Memory B cell (primary cell): ENCODE results near the gene REPS1.
A peak's percentile ranks its signal among the peaks of the same experiment; 100 is the strongest.

ENCODE experiments used
- ATAC-seq: fragments of 150-1000 bp; cut with Tn5 transposase; 2 replicates; pipeline ENCODE4 v1.10.0; 2021; ENCODE audit warnings: low read depth, mild to moderate bottlenecking, moderate library complexity
- DNase-seq, 2 donors: peaks; one replicate each; pipeline ENCODE4 v3.0.0; 2022; ENCODE audit warnings: low spot score in 2 of 2
- H3K27ac Mint-ChIP-seq: one replicate; pipeline ENCODE4 v1.8.0; 2022; ENCODE audit warnings: mild to moderate bottlenecking, moderate library complexity, mixed read lengths
- H3K27me3 Mint-ChIP-seq: one replicate; pipeline ENCODE4 v1.8.0; 2022; ENCODE audit warnings: mixed read lengths
- H3K36me3 Mint-ChIP-seq: one replicate; pipeline ENCODE4 v1.8.0; 2022; ENCODE audit warnings: mild to moderate bottlenecking, mixed read lengths
- H3K4me1 Mint-ChIP-seq: one replicate; pipeline ENCODE4 v1.8.0; 2022; ENCODE audit warnings: mixed read lengths
- H3K4me3 Mint-ChIP-seq: one replicate; pipeline ENCODE4 v1.8.0; 2022; ENCODE audit warnings: mild to moderate bottlenecking, moderate library complexity, mixed read lengths
- H3K9me3 Mint-ChIP-seq: one replicate; pipeline ENCODE4 v1.8.0; 2022; ENCODE audit warnings: mixed read lengths

Gene REPS1

DNA sequence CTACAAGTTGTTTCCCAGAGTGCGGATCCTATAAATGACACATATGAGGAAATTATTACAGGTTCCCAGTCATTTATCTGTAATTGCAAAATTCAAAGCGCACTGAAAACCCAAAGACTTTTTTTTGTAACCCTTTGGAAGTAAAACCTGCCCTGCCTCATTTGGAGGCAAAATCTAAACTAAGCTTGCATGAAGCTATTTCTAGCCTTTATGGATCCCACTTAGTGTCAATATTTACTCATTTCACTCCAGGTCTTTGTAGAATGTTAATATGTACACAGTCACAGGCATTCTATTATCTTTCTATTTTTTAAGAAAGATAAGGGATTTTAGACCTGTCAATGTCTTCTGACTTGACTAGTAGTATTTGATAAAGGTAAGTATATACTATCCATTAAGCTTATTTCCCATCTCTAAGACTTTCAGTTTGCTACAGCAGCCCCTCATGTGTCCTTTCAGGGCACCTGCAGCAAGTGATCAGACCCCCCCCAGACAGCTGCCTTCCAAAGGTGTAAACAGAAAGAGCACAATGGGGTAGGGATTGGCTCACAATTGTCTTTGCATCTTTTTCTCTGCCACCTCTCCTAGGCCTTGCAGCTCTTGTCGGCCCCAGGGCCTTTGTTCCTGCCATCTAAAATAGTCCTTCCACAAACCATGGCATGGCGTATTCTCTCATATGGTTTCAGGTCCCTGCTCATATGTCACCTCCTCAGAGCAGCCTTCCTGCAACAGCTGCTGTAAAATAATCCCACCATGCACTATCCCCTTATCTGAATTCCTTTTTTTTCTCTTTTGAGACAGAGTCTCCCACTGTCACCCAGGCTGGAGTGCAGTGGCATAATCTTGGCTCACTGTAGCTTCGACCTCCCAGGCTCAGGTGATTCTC is 1.3 kb upstream of the REPS1 start:
- Mint-ChIP-seq H3K27me3 (no peaks in the 10 kb centered on the region), H3K36me3 (no peaks in the 10 kb centered on the region), H3K4me1 (peaks cover 11% of the 10 kb centered on the region), H3K4me3 (peak overlapping the region; percentile 41), H3K27ac (no peak overlapping the region), H3K9me3 (no peaks in the 10 kb centered on the region)
- ATAC-seq: no peak
- DNase-seq: no peak

DNA sequence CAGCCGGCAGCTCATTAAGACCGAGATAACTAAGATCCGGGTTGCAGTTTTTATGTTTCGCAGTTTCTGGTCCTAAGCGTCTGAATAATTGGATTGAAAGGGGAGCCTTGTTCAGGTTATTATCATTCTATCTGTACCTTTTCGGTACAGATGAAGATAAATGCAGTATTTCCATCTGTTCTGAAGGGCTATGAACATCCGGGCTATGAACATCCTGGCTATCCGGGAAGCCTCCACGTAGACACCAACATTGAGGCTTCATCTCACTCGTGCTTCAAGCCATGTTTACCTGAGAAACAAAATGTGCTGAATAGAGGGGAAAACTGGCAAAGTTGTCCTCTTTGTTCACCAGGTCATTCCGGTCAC is 399 bp upstream of the REPS1 start:
- DNase-seq (no peak), ATAC-seq (peak; percentile 4)
- Mint-ChIP-seq H3K36me3 (no peaks in the 10 kb centered on the region), H3K9me3 (no peaks in the 10 kb centered on the region), H3K27me3 (no peaks in the 10 kb centered on the region), H3K4me3 (peak overlapping the region; percentile 96), H3K27ac (peak overlapping the region; percentile 95), H3K4me1 (peaks cover 11% of the 10 kb centered on the region)

DNA sequence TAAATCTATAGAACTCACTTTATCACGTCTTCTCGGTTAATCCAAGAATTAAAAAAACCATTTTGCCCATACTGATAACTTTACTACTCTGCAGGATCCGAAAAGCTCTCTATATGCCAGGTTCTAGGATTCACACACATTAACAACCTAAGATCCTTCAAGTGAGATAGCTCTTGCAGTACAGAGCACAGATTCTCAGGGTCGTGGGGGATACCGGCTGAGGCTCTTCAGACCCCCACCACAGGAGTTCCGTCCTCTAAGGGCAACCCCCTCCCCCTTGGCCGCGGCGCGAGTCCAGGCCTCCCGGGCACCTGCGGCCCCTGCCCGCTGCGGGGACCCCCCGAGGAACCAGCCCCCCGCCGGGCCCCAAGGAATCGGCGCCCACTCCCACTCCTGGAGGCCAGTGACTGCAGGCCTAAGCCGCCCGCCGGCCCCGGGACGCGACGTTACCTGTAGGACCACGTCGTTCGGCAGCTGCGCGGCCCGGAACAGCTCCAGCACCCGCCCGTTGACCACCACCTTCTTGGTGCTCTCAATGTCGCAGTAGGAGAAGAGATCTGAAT is 892 bp downstream of the REPS1 start:
- H3K27ac Mint-ChIP-seq: peak overlapping the region; percentile 95
- peak overlapping the region; percentile 88 for H3K4me3 Mint-ChIP-seq
- DNase-seq (no peak), ATAC-seq (no peak)
- no peaks in the 10 kb centered on the region for H3K36me3 Mint-ChIP-seq
- no peaks in the 10 kb centered on the region for H3K9me3 Mint-ChIP-seq
- no peaks in the 10 kb centered on the region for H3K27me3 Mint-ChIP-seq
- peaks cover 11% of the 10 kb centered on the region for H3K4me1 Mint-ChIP-seq

DNA sequence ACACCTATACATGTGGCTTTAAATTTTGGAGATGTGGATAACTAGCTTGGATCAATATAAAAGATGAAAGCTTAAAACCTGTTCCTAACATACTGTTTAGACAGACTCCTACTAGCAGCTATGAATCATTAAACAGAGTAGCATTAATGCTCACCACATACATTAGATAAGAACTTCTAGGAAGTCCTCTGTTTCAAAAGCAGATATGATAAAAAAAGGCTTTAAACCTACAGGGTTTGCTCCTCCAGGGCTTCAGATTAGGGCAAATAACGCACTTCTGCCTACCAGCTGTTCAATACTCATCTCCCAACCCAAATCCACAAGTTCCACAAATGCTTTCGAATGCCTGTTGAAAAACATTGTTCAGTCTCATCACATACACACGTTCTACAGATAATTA is 1.5 kb downstream of the REPS1 start:
- DNase-seq (no peak), ATAC-seq (no peak)
- peak overlapping the region; percentile 88 for H3K4me3 Mint-ChIP-seq
- H3K27me3 Mint-ChIP-seq: no peaks in the 10 kb centered on the region
- no peaks in the 10 kb centered on the region for H3K9me3 Mint-ChIP-seq
- no peaks in the 10 kb centered on the region for H3K36me3 Mint-ChIP-seq
- peak overlapping the region; percentile 95 for H3K27ac Mint-ChIP-seq
- H3K4me1 Mint-ChIP-seq: peaks cover 13% of the 10 kb centered on the region

GRCh38 chr6:138981416-138981815 is 6.6 kb downstream of the REPS1 start:
- Mint-ChIP-seq H3K4me1 (peaks cover 25% of the 10 kb centered on the region), H3K4me3 (no peak overlapping the region), H3K27ac (no peak overlapping the region), H3K36me3 (no peaks in the 10 kb centered on the region), H3K9me3 (no peaks in the 10 kb centered on the region), H3K27me3 (no peaks in the 10 kb centered on the region)
- no peak for ATAC-seq
- DNase-seq: no peak

DNA sequence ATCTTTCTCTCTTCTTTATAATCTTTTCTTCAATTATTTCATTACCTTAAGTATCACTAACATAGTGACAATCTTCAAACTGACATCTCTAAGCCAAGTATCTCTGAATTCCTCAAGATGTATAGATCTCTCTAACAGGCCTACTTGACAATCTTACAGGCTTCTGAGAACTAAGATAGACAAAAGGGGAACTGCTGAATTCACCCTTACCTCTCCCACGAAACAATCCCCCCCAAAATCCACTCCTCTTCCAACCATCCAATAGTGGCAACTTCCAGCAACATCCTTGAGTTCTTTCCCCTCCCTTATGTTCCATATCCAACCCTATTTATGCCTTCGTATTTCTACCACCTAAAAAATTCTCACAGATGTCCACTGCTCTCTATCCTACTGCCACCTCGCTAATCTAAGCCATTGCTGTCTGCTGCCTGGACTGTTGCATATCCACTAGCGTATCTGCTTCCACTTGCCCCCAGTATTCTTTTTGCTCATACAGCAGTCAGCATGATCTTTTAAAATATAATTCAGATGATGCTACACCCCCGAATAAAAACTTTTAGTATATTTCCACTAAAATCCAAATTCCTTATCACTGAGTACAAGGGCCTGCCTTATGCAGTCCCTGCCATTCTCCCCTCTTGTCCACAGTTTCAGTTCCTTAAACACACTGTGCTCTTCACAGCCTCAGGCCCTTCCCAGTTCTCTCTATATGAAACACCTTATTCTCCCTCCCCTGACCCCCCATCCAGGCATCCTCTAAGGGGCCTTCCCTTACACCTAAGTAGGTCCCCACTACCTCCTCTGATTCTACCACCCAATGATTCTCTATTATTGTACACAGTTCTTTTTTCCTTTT is 8.0 kb downstream of the REPS1 start:
- Mint-ChIP-seq H3K27me3 (no peaks in the 10 kb centered on the region), H3K36me3 (no peaks in the 10 kb centered on the region), H3K4me1 (peaks cover 27% of the 10 kb centered on the region), H3K9me3 (no peaks in the 10 kb centered on the region), H3K4me3 (no peak overlapping the region), H3K27ac (no peak overlapping the region)
- ATAC-seq (peak; percentile 85), DNase-seq (no peak)

DNA sequence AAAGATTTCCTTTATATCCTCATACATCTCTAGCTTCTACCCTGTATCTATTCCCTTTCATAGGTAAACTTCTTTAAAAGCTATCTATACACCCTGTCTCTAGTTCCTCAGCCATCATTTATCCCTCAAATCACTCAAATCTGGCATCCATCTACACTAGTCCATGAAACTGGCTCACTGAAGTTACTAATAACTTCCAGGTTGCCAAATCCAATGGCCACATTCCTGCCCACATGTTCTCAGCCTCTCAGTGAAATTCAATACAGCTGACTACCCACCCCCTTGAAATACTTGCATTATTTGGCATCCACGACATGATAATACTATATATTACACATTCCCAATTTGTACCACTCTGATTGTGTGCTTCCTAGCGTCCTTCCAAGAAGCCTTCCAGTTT is 8.7 kb downstream of the REPS1 start:
- ATAC-seq (no peak), DNase-seq (no peak)
- Mint-ChIP-seq H3K9me3 (no peaks in the 10 kb centered on the region), H3K36me3 (no peaks in the 10 kb centered on the region), H3K27ac (no peak overlapping the region), H3K4me1 (peaks cover 29% of the 10 kb centered on the region), H3K27me3 (no peaks in the 10 kb centered on the region), H3K4me3 (no peak overlapping the region)

GRCh38 chr6:138978229-138978628 is 9.8 kb downstream of the REPS1 start:
- ATAC-seq: no peak
- Mint-ChIP-seq H3K27ac (no peak overlapping the region), H3K4me3 (no peak overlapping the region), H3K9me3 (no peaks in the 10 kb centered on the region), H3K36me3 (no peaks in the 10 kb centered on the region), H3K27me3 (no peaks in the 10 kb centered on the region), H3K4me1 (peaks cover 35% of the 10 kb centered on the region)
- no peak for DNase-seq

GRCh38 chr6:138977646-138978167 is 10.3 kb downstream of the REPS1 start:
- no peaks in the 10 kb centered on the region for H3K9me3 Mint-ChIP-seq
- peaks cover 39% of the 10 kb centered on the region for H3K4me1 Mint-ChIP-seq
- H3K27me3 Mint-ChIP-seq: no peaks in the 10 kb centered on the region
- H3K27ac Mint-ChIP-seq: no peak overlapping the region
- H3K4me3 Mint-ChIP-seq: no peak overlapping the region
- ATAC-seq: no peak
- no peaks in the 10 kb centered on the region for H3K36me3 Mint-ChIP-seq
- DNase-seq: no peak

- DNase-seq (no peak), ATAC-seq (no peak)
- H3K27me3 Mint-ChIP-seq: no peaks in the 10 kb centered on the region
- no peak overlapping the region for H3K4me3 Mint-ChIP-seq
- no peaks in the 10 kb centered on the region for H3K36me3 Mint-ChIP-seq
- peaks cover 39% of the 10 kb centered on the region for H3K4me1 Mint-ChIP-seq
- no peaks in the 10 kb centered on the region for H3K9me3 Mint-ChIP-seq
- H3K27ac Mint-ChIP-seq: no peak overlapping the region
Observed at GRCh38 chr6:138977242-138977641, 10.8 kb downstream of the REPS1 start.

- Mint-ChIP-seq H3K27ac (no peak overlapping the region), H3K36me3 (peaks cover 3% of the 10 kb centered on the region), H3K9me3 (no peaks in the 10 kb centered on the region), H3K4me1 (peaks cover 41% of the 10 kb centered on the region), H3K4me3 (no peak overlapping the region), H3K27me3 (no peaks in the 10 kb centered on the region)
- ATAC-seq (no peak), DNase-seq (no peak)
Observed at GRCh38 chr6:138975815-138976214, 12.2 kb downstream of the REPS1 start.

- Mint-ChIP-seq H3K27me3 (no peaks in the 10 kb centered on the region), H3K9me3 (no peaks in the 10 kb centered on the region), H3K4me3 (no peak overlapping the region), H3K36me3 (peaks cover 5% of the 10 kb centered on the region), H3K27ac (no peak overlapping the region), H3K4me1 (peaks cover 31% of the 10 kb centered on the region)
- DNase-seq (no peak), ATAC-seq (no peak)
Observed at GRCh38 chr6:138973466-138974153, 14.4 kb downstream of the REPS1 start.

- Mint-ChIP-seq H3K4me3 (no peak overlapping the region), H3K4me1 (peaks cover 35% of the 10 kb centered on the region), H3K36me3 (peaks cover 5% of the 10 kb centered on the region), H3K9me3 (no peaks in the 10 kb centered on the region), H3K27me3 (no peaks in the 10 kb centered on the region), H3K27ac (no peak overlapping the region)
- DNase-seq (no peak), ATAC-seq (no peak)
Observed at GRCh38 chr6:138972226-138972665, 15.8 kb downstream of the REPS1 start.
